Upper lobe of left lung (tissue), 4 donors: ENCODE results near the gene TKFC.

ENCODE experiments used
- EP300 ChIP-seq, 4 donors: sonication (generic); formaldehyde crosslinking; IDR thresholded peaks; one replicate each; pipeline ENCODE4 v1.5.1; 2017; ENCODE audit warnings: antibody characterized with exemption in 4 of 4, control low read depth in 2 of 4
- POLR2A ChIP-seq, 4 donors: fragments of 450-650 bp; IDR thresholded peaks; one replicate each; pipeline ENCODE4 v1.5.1; 2016 to 2017; ENCODE audit warnings: antibody characterized with exemption in 4 of 4, mild to moderate bottlenecking in 2 of 4
- POLR2AphosphoS5 ChIP-seq, 2 donors: sonication (generic); formaldehyde crosslinking; IDR thresholded peaks; one replicate each; pipeline ENCODE4 v1.5.1; 2017; ENCODE audit warnings: antibody characterized with exemption in 2 of 2
- TF ChIP-seq, protein P1 (sequence below), 6 experiments: fragments of 450-650 bp in 4 of 6; fragments of 200-600 bp in 2 of 6; sonication (generic) in 2 of 6; IDR thresholded peaks; one replicate each; pipeline ENCODE4 v1.5.1; 2016 to 2019; ENCODE audit warnings: antibody characterized with exemption in 6 of 6

DNA sequence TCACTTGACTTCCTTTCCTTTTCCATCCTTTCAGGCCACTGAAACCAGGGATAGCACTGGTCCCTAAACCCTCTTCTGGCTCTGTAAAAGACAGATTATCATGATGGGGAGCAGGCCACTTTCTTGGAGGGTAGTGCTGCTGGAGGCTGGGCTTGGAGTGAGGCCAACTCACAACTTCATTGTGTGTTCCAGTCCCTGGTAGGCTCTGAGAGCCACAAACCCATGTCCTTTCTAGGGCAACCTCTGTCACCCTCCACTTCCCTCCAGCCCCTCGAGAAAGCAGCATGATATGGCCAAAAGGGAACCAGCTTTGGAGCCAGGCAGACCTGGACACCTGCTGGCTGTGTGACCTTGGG is 2.3 kb downstream of the TKFC start:
- TF ChIP-seq POLR2AphosphoS5 (IDR thresholded peaks at IDR 0.05) (no peak), POLR2A (IDR thresholded peaks at IDR 0.05) (no peak), EP300 (IDR thresholded peaks at IDR 0.05) (no peak)
- TF ChIP-seq, protein P1, sequence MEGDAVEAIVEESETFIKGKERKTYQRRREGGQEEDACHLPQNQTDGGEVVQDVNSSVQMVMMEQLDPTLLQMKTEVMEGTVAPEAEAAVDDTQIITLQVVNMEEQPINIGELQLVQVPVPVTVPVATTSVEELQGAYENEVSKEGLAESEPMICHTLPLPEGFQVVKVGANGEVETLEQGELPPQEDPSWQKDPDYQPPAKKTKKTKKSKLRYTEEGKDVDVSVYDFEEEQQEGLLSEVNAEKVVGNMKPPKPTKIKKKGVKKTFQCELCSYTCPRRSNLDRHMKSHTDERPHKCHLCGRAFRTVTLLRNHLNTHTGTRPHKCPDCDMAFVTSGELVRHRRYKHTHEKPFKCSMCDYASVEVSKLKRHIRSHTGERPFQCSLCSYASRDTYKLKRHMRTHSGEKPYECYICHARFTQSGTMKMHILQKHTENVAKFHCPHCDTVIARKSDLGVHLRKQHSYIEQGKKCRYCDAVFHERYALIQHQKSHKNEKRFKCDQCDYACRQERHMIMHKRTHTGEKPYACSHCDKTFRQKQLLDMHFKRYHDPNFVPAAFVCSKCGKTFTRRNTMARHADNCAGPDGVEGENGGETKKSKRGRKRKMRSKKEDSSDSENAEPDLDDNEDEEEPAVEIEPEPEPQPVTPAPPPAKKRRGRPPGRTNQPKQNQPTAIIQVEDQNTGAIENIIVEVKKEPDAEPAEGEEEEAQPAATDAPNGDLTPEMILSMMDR (IDR thresholded peaks at IDR 0.05): no peak
